Cardiac fibroblast (primary cell): ENCODE measurements around the gene CAPZA2.
"Not testable (repeated sequence)": the region's sequence is repeated elsewhere in the genome, so short reads cannot be mapped to it uniquely, and the experiment has no call there.

Experiments
- DNase-seq, 2 donors: peaks; one replicate each; pipeline versions ENCODE4 v3.0.0 to v3.0.0-alpha.2; 2010; ENCODE audit warnings: low read depth in 2 of 2
- H3K4me3 ChIP-seq, 2 donors: replicated peaks in 1 of 2; 1 replicate in 1 of 2; 2 replicates in 1 of 2; pipeline ENCODE4 v1.5.1; 2011; ENCODE audit warnings: low read depth in 2 of 2, low read length in 2 of 2, mild to moderate bottlenecking in 2 of 2, moderate library complexity in 1 of 2
- TF ChIP-seq, protein P1 (sequence below): IDR thresholded peaks from one replicate; pipeline ENCODE4 v1.5.1; 2011; ENCODE audit warnings: low read depth, mild to moderate bottlenecking, low read length, inconsistent platforms

The CAPZA2 gene

GRCh38 chr7:116957874-116958273 is 95.5 kb downstream of the CAPZA2 start:
- H3K4me3 ChIP-seq, result no peak overlapping the region
- TF ChIP-seq, protein P1, sequence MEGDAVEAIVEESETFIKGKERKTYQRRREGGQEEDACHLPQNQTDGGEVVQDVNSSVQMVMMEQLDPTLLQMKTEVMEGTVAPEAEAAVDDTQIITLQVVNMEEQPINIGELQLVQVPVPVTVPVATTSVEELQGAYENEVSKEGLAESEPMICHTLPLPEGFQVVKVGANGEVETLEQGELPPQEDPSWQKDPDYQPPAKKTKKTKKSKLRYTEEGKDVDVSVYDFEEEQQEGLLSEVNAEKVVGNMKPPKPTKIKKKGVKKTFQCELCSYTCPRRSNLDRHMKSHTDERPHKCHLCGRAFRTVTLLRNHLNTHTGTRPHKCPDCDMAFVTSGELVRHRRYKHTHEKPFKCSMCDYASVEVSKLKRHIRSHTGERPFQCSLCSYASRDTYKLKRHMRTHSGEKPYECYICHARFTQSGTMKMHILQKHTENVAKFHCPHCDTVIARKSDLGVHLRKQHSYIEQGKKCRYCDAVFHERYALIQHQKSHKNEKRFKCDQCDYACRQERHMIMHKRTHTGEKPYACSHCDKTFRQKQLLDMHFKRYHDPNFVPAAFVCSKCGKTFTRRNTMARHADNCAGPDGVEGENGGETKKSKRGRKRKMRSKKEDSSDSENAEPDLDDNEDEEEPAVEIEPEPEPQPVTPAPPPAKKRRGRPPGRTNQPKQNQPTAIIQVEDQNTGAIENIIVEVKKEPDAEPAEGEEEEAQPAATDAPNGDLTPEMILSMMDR, result no peak
- DNase-seq, result no peak

GRCh38 chr7:116961966-116962673 is 99.7 kb downstream of the CAPZA2 start:
- not testable (repeated sequence) for H3K4me3 ChIP-seq, DNase-seq

GRCh38 chr7:116963234-116963633 is 100.8 kb downstream of the CAPZA2 start:
- DNase-seq, result no peak
- TF ChIP-seq, protein P1, result no peak

DNA sequence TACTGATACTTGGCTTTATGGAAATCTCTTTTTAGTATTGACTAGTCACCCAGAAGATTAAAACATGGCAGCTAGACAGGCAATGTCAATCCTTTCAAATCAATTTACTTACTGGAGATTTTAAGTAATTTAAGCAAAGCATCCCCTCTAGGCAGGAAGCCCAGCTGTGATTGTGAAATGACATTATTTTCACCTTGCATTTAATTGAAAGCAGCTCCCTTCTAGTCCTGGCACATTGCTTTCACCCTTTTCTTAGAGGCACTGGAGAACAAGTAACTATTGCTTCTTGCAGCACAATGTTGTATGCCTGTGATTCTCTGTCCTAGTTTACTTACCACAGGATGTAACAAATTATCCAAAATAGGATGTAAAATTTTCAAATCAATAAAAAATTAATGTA is 104.2 kb downstream of the CAPZA2 start:
- no peak for DNase-seq
- TF ChIP-seq, protein P1, result no peak

More at GRCh38 chr7:116963234-116963633, 100.8 kb downstream of the CAPZA2 start:
- no peak overlapping the region for H3K4me3 ChIP-seq

DNA sequence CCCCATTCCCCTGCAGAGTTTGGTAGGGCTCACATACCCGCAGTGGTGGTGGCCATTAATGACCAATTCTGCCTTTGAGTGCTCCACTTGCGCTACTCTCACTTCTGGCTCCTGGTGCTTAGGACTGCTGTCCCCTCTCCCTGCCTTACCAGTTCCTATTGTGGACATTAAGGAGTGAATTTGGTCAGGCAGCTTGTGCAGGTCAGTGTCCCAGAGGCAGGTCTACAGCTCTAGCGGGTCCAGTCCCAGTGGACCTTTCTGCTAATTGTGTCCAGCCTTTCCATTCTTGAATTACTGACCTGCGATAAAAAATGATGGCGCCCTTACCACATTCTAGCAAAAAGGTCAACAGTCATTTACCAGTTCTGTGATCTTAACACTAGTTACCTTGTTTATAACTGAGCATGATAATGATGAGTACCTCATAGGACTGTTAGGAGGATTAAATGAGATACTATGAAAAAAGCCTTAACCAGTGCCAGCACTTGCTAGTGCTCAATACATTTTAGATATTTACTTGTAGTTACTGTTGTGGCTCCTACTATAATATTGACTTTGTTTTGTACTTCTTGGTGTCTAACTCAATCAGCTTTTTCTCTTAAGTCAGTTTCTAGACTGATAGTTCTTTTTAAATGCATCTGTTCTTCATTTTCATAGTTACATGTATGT is 105.0 kb downstream of the CAPZA2 start:
- TF ChIP-seq, protein P1, result no peak
- no peak overlapping the region for H3K4me3 ChIP-seq
- no peak for DNase-seq

More for the DNA sequence above, 104.2 kb downstream of the CAPZA2 start:
- H3K4me3 ChIP-seq, result no peak overlapping the region

DNA sequence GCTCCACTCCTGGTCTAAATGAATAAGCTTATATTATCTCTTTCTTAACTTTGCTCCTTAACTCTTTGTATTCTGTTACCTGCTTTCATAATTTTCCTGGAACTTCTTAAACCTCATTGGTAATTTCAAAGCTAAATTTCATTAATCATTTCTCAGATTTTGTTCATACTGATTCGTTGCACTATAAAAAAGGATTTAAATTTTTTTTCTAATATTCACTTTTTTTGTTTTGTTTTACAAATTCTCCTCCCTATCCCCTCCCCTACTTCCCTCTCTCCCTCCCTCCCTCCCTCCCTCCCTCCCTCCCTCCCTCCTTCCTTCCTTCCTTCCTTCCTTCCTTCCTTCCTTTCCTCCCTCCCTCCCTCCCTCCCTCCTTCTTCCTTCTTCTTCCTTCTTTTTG is 105.6 kb downstream of the CAPZA2 start:
- no peak overlapping the region for H3K4me3 ChIP-seq
- TF ChIP-seq, protein P1, result no peak
- DNase-seq, result no peak

DNA sequence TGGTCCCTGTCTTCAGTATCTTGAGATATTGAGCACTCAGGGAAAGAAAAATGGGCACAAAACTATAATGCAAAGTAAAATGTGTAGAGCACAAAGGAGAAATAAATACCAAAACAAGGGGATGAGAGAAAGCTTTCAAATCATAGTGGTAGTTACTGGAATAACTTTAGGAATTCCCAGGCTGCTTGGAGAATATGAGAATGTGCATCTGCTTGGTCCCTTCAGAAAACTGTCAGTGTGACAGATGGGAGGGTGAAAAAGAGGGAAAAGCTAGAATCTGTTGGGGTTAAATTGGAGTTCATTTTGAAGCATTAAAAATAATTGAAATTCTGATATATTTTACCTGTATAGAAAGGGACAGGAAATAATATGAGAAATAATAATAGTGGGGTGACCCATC is 106.2 kb downstream of the CAPZA2 start:
- no peak overlapping the region for H3K4me3 ChIP-seq
- TF ChIP-seq, protein P1, result no peak
- DNase-seq, result no peak
